ENCODE measurements around the gene TRPV3.

- TF ChIP-seq POLR2A (IDR thresholded peaks at IDR 0.05) (no peak), CTCF (IDR thresholded peaks at IDR 0.05) (no peak)
These were observed 60.5 kb downstream of the TRPV3 start for GRCh38 chr17:3497101-3497500.
